Sigmoid colon (tissue), 7 donors: ENCODE data around the gene PPT2. TPM values are rescaled to one million over a fixed set of nuclear protein-coding genes. Genes with fewer than 3 reads are reported as not detected.
"Not testable (repeated sequence)": the region's sequence is repeated elsewhere in the genome, so short reads cannot be mapped to it uniquely, and the experiment has no call there.

ENCODE experiments used
- DNase-seq: peaks from one replicate; pipeline ENCODE4 v3.0.0-alpha.2; 2019
- H3K27ac ChIP-seq, 4 donors: fragments of 200-600 bp; sonication (generic); one replicate each; pipeline ENCODE4 v1.5.1; 2016 to 2019; ENCODE audit warnings: mild to moderate bottlenecking in 1 of 4
- H3K27me3 ChIP-seq, 3 donors: fragments of 200-600 bp; sonication (generic); one replicate each; pipeline ENCODE4 v1.5.1; 2019; ENCODE audit warnings: mild to moderate bottlenecking in 1 of 3
- H3K36me3 ChIP-seq, 4 donors: fragments of 200-600 bp; sonication (generic); one replicate each; pipeline ENCODE4 v1.5.1; 2016 to 2019
- H3K4me1 ChIP-seq, 4 donors: fragments of 200-600 bp; sonication (generic); one replicate each; pipeline ENCODE4 v1.5.1; 2017 to 2019
- H3K4me3 ChIP-seq, 4 donors: fragments of 200-600 bp; sonication (generic); one replicate each; pipeline ENCODE4 v1.5.1; 2017 to 2019; ENCODE audit warnings: mild to moderate bottlenecking in 2 of 4, moderate library complexity in 1 of 4
- H3K9me3 ChIP-seq, 4 donors: fragments of 200-600 bp in 3 of 4; sonication (generic) in 3 of 4; one replicate each; pipeline versions ENCODE4 v1.5.1 to v1.6.1; 2013 to 2019
- CTCF ChIP-seq, 4 experiments: fragments of 450-650 bp in 3 of 4; fragments of 200-600 bp in 1 of 4; IDR thresholded peaks; one replicate each; pipeline ENCODE4 v1.5.1; 2016 to 2019; ENCODE audit warnings: antibody characterized with exemption in 4 of 4, mild to moderate bottlenecking in 3 of 4, moderate library complexity in 2 of 4
- EP300 ChIP-seq, 4 donors: sonication (generic); formaldehyde crosslinking; IDR thresholded peaks; one replicate each; pipeline ENCODE4 v1.6.1; 2017; ENCODE audit warnings: antibody characterized with exemption in 4 of 4
- POLR2A ChIP-seq, 2 donors: fragments of 450-650 bp; IDR thresholded peaks; one replicate each; pipeline ENCODE4 v1.6.1; 2016; ENCODE audit warnings: antibody characterized with exemption in 2 of 2, mild to moderate bottlenecking in 2 of 2, moderate library complexity in 2 of 2
- POLR2AphosphoS5 ChIP-seq, 4 donors: sonication (generic); formaldehyde crosslinking; IDR thresholded peaks; one replicate each; pipeline ENCODE4 v1.6.1; 2017; ENCODE audit warnings: antibody characterized with exemption in 4 of 4
- WGBS, 2 donors: extraction: QIAGEN DNeasy Blood & Tissue Kit; methylation state at CpG; one replicate each; pipeline ENCODE4 v1.1.7; 2013; 5-methylcytosine and 5-hydroxymethylcytosine counted together
- intact Hi-C: fragments of 100-400 bp; cut with DNase I; formaldehyde crosslinking; loops from one replicate; pipeline ENCODE4 v1.15.1; 2023
- polyA plus RNA-seq, 3 donors: library from polyadenylated mRNA; stranded (reverse); fragments of 200-250 nt; gene quantifications; one replicate each; pipeline ENCODE4 v1.2.3, GENCODE V29; 2013
- total RNA-seq, 4 donors: library from RNA; depleted of rRNA; stranded (reverse); fragments of >200 nt; gene quantifications; one replicate each; pipeline ENCODE4 v1.1.0, GENCODE V29; 2016
- donor health status: healthy with polysubstance abuse.
- donor health status: Bipolar disorder and iron deficiency.
- donor health status: healthy.

Gene PPT2
- total and polyA plus RNA-seq, 7 donors = 3.0 to 126 (median 15.5) TPM

GRCh38 chr6:32132110-32132509 is 21.8 kb upstream of the PPT2 start:
- Histone ChIP-seq H3K27ac (no peak overlapping the region), H3K27me3 (no peaks in the 10 kb centered on the region), H3K9me3 (no peaks in the 10 kb centered on the region), H3K36me3 (no peaks in the 10 kb centered on the region), H3K4me1 (peaks cover 0 to 25% (median 20%) of the 10 kb centered on the region in 4 donors), H3K4me3 (no peak overlapping the region)
- intact Hi-C loops = no loop called here
- TF ChIP-seq POLR2AphosphoS5 (IDR thresholded peaks at IDR 0.05) = no peak
- no peak for TF ChIP-seq EP300 (IDR thresholded peaks at IDR 0.05)
- TF ChIP-seq CTCF (IDR thresholded peaks at IDR 0.05) = no peak
- TF ChIP-seq POLR2A (IDR thresholded peaks at IDR 0.05) = no peak
- DNase-seq = no peak

DNA sequence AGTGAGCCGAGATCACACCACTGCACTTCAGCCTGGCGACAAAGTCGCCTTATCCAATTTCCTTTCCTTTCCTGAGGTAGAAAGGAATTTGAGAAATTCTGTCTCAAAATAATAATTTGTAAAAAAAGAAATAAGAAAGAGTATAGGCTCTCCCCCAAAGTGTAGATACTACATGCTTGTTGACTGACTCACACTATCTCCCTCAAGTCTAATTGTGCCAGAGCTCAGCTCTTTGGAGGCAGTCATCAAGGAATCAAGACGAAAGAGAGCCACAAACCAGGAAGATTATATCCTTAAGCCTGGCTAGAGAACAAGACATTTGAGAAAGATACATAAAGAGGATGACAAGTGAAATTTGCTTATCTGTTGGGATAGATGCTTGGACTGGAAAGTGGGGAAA is 20.2 kb upstream of the PPT2 start:
- intact Hi-C loops = no loop called here
- H3K27me3 ChIP-seq = no peaks in the 10 kb centered on the region

GRCh38 chr6:32137454-32137853 is 16.5 kb upstream of the PPT2 start:
- intact Hi-C loops = no loop called here
- H3K36me3 ChIP-seq = no peaks in the 10 kb centered on the region
- TF ChIP-seq CTCF (IDR thresholded peaks at IDR 0.05) (no peak), POLR2A (IDR thresholded peaks at IDR 0.05) (no peak), EP300 (IDR thresholded peaks at IDR 0.05) (no peak), POLR2AphosphoS5 (IDR thresholded peaks at IDR 0.05) (no peak)

More for the DNA sequence above, 20.2 kb upstream of the PPT2 start:
- 83 to 89% methylated on average over 4 of the region's 4 CpGs for WGBS, 2 donors
- H3K36me3 ChIP-seq = no peaks in the 10 kb centered on the region
- H3K27ac ChIP-seq = no peak overlapping the region
- H3K4me1 ChIP-seq = peaks cover 0 to 13% (median 11%) of the 10 kb centered on the region in 4 donors
- DNase-seq = no peak
- H3K4me3 ChIP-seq = no peak overlapping the region
- no peaks in the 10 kb centered on the region for H3K9me3 ChIP-seq
- no peak for TF ChIP-seq POLR2AphosphoS5 (IDR thresholded peaks at IDR 0.05)

DNA sequence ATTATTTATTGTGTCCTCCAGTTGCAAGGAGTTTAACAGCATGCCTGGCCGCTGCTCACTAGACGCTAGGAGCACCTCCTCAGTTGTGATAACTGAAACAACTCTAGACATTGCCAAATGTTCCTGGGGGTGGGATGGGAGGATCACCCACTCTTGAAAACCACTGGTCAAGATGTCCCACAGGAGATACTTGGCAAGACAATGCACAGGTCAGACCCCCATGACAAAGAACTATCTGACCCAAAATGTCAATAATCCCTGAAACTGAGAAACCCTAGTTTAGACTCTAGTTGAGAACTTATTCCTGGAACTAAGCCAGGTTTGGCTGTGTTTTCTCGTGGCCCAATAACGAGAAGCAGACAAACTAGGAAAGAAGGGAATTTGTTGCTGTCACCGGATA is 14.4 kb upstream of the PPT2 start:
- no peak for TF ChIP-seq POLR2A (IDR thresholded peaks at IDR 0.05)
- TF ChIP-seq EP300 (IDR thresholded peaks at IDR 0.05) = no peak
- TF ChIP-seq POLR2AphosphoS5 (IDR thresholded peaks at IDR 0.05) = no peak
- no peak for TF ChIP-seq CTCF (IDR thresholded peaks at IDR 0.05)
- intact Hi-C loops = no loop called here
- Histone ChIP-seq H3K4me1 (no peaks in the 10 kb centered on the region), H3K9me3 (no peaks in the 10 kb centered on the region), H3K36me3 (no peaks in the 10 kb centered on the region), H3K27me3 (no peaks in the 10 kb centered on the region), H3K27ac (no peak overlapping the region), H3K4me3 (no peak overlapping the region)
- no peak for DNase-seq
- 76 to 77% methylated on average over 5 of the region's 5 CpGs for WGBS, 2 donors

More at GRCh38 chr6:32137454-32137853, 16.5 kb upstream of the PPT2 start:
- DNase-seq = no peak
- Histone ChIP-seq H3K4me1 (no peaks in the 10 kb centered on the region), H3K4me3 (no peak overlapping the region), H3K27me3 (no peaks in the 10 kb centered on the region), H3K9me3 (no peaks in the 10 kb centered on the region), H3K27ac (no peak overlapping the region)

DNA sequence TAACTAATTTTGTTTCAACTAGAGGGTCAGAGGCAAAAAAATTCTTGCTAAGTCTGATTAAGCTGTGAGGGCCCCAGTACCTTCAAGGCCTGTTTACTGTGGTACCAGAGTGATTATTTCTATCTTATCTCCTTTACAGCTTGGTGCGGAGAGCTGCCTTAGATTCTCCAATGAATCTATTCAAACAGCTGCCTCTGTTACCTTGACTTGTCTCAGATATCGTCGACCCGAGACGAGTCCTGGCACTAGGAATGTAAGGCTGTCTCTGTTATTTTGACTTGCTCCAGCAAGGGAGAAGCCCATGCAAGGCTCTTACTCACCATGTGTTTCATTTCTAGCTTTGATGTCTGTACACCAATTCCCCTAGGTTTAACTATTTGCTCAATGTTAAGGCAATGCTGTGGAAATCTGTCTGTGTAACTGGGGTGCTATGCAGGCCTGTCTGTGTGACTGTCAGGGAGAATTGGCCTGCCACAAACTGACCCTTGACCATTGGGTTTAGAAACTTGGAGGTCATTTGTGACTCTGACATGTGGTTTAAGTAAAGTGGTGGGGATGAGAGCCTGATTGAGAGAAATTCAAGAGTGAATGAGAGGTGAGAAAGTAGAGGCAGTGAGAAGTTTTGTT is 13.4 kb upstream of the PPT2 start:
- H3K27me3 ChIP-seq = no peaks in the 10 kb centered on the region
- TF ChIP-seq EP300 (IDR thresholded peaks at IDR 0.05) = no peak
- TF ChIP-seq CTCF (IDR thresholded peaks at IDR 0.05) = no peak
- TF ChIP-seq POLR2AphosphoS5 (IDR thresholded peaks at IDR 0.05) = no peak
- no peak for TF ChIP-seq POLR2A (IDR thresholded peaks at IDR 0.05)
- intact Hi-C loops = no loop called here
- H3K4me1 ChIP-seq = no peaks in the 10 kb centered on the region
- 80 to 97% methylated on average over 5 of the region's 5 CpGs for WGBS, 2 donors
- no peak for DNase-seq
- H3K36me3 ChIP-seq = no peaks in the 10 kb centered on the region
- H3K4me3 ChIP-seq = no peak overlapping the region
- H3K27ac ChIP-seq = no peak overlapping the region
- H3K9me3 ChIP-seq = no peaks in the 10 kb centered on the region

- peaks cover 0 to 13% (median 0%) of the 10 kb centered on the region in 4 donors for H3K36me3 ChIP-seq
- DNase-seq, H3K9me3 ChIP-seq, H3K27me3 ChIP-seq, H3K4me3 ChIP-seq, intact Hi-C loops, H3K27ac ChIP-seq, H3K4me1 ChIP-seq: not testable (repeated sequence)
- 17 to 73% methylated on average over 7 of the region's 7 CpGs for whole genome bisulfite sequencing, 2 donors
These were observed 9.7 kb upstream of the PPT2 start for GRCh38 chr6:32144238-32144637.
